IMR-90 (cell line): Measurements from ENCODE around the gene EBF3. TPM values are rescaled to one million over a fixed set of nuclear protein-coding genes. Genes with fewer than 3 reads are reported as not detected.

Experiments used
- ATAC-seq: fragments of 200-7000 bp; cut with Tn5 transposase; 2 replicates; pipeline ENCODE4 v1.9.1; 2020; ENCODE audit warnings: low read depth, mild to moderate bottlenecking, moderate library complexity
- BruUV-seq: library from RNA; stranded (reverse); fragments of 400-500 nt; replicated peaks from 2 replicates; lab custom pipeline; 2021; lab: Mats Ljungman, UMichigan
- CTCF ChIA-PET: fragments of 300-600 bp; formaldehyde crosslinking; extraction: SDS; loops from one replicate; lab custom pipeline; 2021; ENCODE audit warnings: antibody characterized with exemption; lab: Yijun Ruan, JAX
- POLR2A ChIA-PET: fragments of 300-600 bp; sonication (Branson Sonifier 250); formaldehyde crosslinking; loops from one replicate; lab custom pipeline; 2022; ENCODE audit warnings: antibody characterized with exemption; ENCODE audit not compliant: unreplicated experiment; lab: Charles Lee
- DNase-seq: peaks from one replicate; pipeline ENCODE4 v3.0.0; 2013
- H2AFZ ChIP-seq: replicated peaks from 2 replicates; pipeline ENCODE3; 2013; ENCODE audit warnings: low read length, mild to moderate bottlenecking; ENCODE audit not compliant: poor library complexity
- H2AK5ac ChIP-seq: 2 replicates; pipeline ENCODE4 v1.6.1; 2013; ENCODE audit warnings: low read depth, low read length, inconsistent platforms
- H2AK9ac ChIP-seq: replicated peaks from 2 replicates; pipeline ENCODE3; 2013; ENCODE audit warnings: mild to moderate bottlenecking, low read depth, low read length, moderate library complexity; ENCODE audit not compliant: poor library complexity
- H2BK120ac ChIP-seq: 2 replicates; pipeline ENCODE4 v1.6.1; 2013; ENCODE audit warnings: low read depth, low read length, inconsistent platforms
- H2BK15ac ChIP-seq: 3 replicates; pipeline ENCODE4 v1.6.1; 2013; ENCODE audit warnings: low read depth, low read length, inconsistent platforms
- H2BK20ac ChIP-seq: 2 replicates; pipeline ENCODE4 v1.6.1; 2013; ENCODE audit warnings: low read depth, mild to moderate bottlenecking, inconsistent platforms, low read length, moderate library complexity
- H2BK5ac ChIP-seq: 2 replicates; pipeline ENCODE4 v1.6.1; 2013; ENCODE audit warnings: mild to moderate bottlenecking, low read depth, low read length, inconsistent platforms; ENCODE audit not compliant: poor library complexity, severe bottlenecking
- H3K14ac ChIP-seq: replicated peaks from 2 replicates; pipeline ENCODE4 v1.6.1; 2013; ENCODE audit warnings: low read depth, low read length, inconsistent platforms
- H3K18ac ChIP-seq: 2 replicates; pipeline ENCODE4 v1.6.1; 2013; ENCODE audit warnings: low read depth, low read length, control low read depth
- H3K23ac ChIP-seq: 2 replicates; pipeline ENCODE4 v1.6.1; 2013; ENCODE audit warnings: low read depth, low read length, inconsistent platforms
- H3K27ac ChIP-seq: 2 replicates; pipeline ENCODE4 v1.5.1; 2013; ENCODE audit warnings: mild to moderate bottlenecking, control low read depth, low read length; ENCODE audit not compliant: insufficient read depth
- H3K27me3 ChIP-seq: 2 replicates; pipeline ENCODE4 v1.6.1; 2013; ENCODE audit warnings: low read length; ENCODE audit not compliant: control insufficient read depth, insufficient read depth
- H3K36me3 ChIP-seq: 2 replicates; pipeline ENCODE4 v1.6.1; 2013; ENCODE audit warnings: low read length, mixed read lengths; ENCODE audit not compliant: control insufficient read depth, insufficient read depth
- H3K4ac ChIP-seq: 2 replicates; pipeline ENCODE4 v1.6.1; 2013; ENCODE audit warnings: low read depth, low read length, inconsistent platforms
- H3K4me1 ChIP-seq: 2 replicates; pipeline ENCODE4 v1.6.1; 2013; ENCODE audit warnings: low read length, mixed read lengths; ENCODE audit not compliant: control insufficient read depth, insufficient read depth
- H3K4me2 ChIP-seq: 2 replicates; pipeline ENCODE4 v1.6.1; 2013; ENCODE audit warnings: low read depth, mild to moderate bottlenecking, control low read depth, low read length, moderate library complexity
- H3K4me3 ChIP-seq: 2 replicates; pipeline ENCODE4 v1.5.1; 2013; ENCODE audit warnings: low read depth, mild to moderate bottlenecking, control low read depth, low read length, moderate library complexity; ENCODE audit not compliant: insufficient read depth
- H3K56ac ChIP-seq: 2 replicates; pipeline ENCODE4 v1.6.1; 2013; ENCODE audit warnings: low read length, inconsistent platforms; ENCODE audit not compliant: insufficient read depth; ENCODE audit errors: extremely low read depth
- H3K79me1 ChIP-seq, 2 experiments: 2 replicates each; pipeline ENCODE4 v1.6.1; 2013; ENCODE audit warnings: low read length in 2 of 2, inconsistent platforms in 1 of 2, low read depth in 1 of 2
- H3K9ac ChIP-seq: 2 replicates; pipeline ENCODE4 v1.6.1; 2013; ENCODE audit warnings: low read depth, low read length, control low read depth
- H3K9me1 ChIP-seq: 2 replicates; pipeline ENCODE4 v1.6.1; 2013; ENCODE audit warnings: low read length, inconsistent platforms; ENCODE audit not compliant: insufficient read depth
- H3K9me3 ChIP-seq: 2 replicates; pipeline ENCODE4 v1.6.1; 2013; ENCODE audit warnings: low read length; ENCODE audit not compliant: control insufficient read depth, insufficient read depth
- H4K20me1 ChIP-seq: 2 replicates; pipeline ENCODE4 v1.6.1; 2013; ENCODE audit warnings: low read length, inconsistent platforms; ENCODE audit not compliant: insufficient read depth
- H4K5ac ChIP-seq: 2 replicates; pipeline ENCODE4 v1.6.1; 2013; ENCODE audit warnings: mild to moderate bottlenecking, low read depth, low read length, control low read depth
- H4K8ac ChIP-seq, 2 experiments: 2 replicates each; pipeline ENCODE4 v1.6.1; 2013; ENCODE audit warnings: low read depth in 2 of 2, low read length in 2 of 2, control low read depth in 1 of 2, inconsistent platforms in 1 of 2
- H4K91ac ChIP-seq: 2 replicates; pipeline ENCODE4 v1.6.1; 2013; ENCODE audit warnings: low read depth, low read length, inconsistent platforms; ENCODE audit not compliant: insufficient read depth
- BHLHE40 ChIP-seq: fragments of 150-350 bp; IDR thresholded peaks from 2 replicates; pipeline ENCODE4 v1.6.1; 2016; ENCODE audit warnings: mild to moderate bottlenecking, low read depth, low read length
- CEBPB ChIP-seq: IDR thresholded peaks from 2 replicates; pipeline ENCODE4 v1.6.1; 2012; ENCODE audit warnings: low read depth, low read length, improper control_type of control experiment
- CHD1 ChIP-seq: IDR thresholded peaks from 2 replicates; pipeline ENCODE4 v1.6.1; 2012; ENCODE audit warnings: low read depth, low read length, improper control_type of control experiment
- CTCF ChIP-seq: conservative IDR thresholded peaks from 2 replicates; pipeline ENCODE4 v1.5.1; 2012; ENCODE audit warnings: mild to moderate bottlenecking, low read depth, low read length, improper control_type of control experiment
- ELK1 ChIP-seq: fragments of 150-350 bp; IDR thresholded peaks from 2 replicates; pipeline ENCODE4 v1.6.1; 2016; ENCODE audit warnings: low read depth, mild to moderate bottlenecking, low read length, moderate library complexity, borderline replicate concordance
- FOS ChIP-seq: fragments of 150-350 bp; IDR thresholded peaks from 2 replicates; pipeline ENCODE4 v1.6.1; 2016; ENCODE audit warnings: low read depth, low read length
- MAFK ChIP-seq: IDR thresholded peaks from 2 replicates; pipeline ENCODE4 v1.6.1; 2012; ENCODE audit warnings: low read depth, low read length, improper control_type of control experiment
- MAZ ChIP-seq: IDR thresholded peaks from 2 replicates; pipeline ENCODE4 v1.6.1; 2012; ENCODE audit warnings: low read depth, mild to moderate bottlenecking, low read length, improper control_type of control experiment, moderate library complexity, borderline replicate concordance
- MXI1 ChIP-seq: IDR thresholded peaks from 2 replicates; pipeline ENCODE4 v1.6.1; 2012; ENCODE audit warnings: low read depth, mild to moderate bottlenecking, low read length, moderate library complexity, borderline replicate concordance
- NFE2L2 ChIP-seq: fragments of 150-350 bp; IDR thresholded peaks from 2 replicates; pipeline ENCODE4 v1.6.1; 2016; ENCODE audit warnings: low read depth, mild to moderate bottlenecking, low read length
- POLR2A ChIP-seq: IDR thresholded peaks from 2 replicates; pipeline ENCODE4 v1.6.1; 2012; ENCODE audit warnings: mild to moderate bottlenecking, low read depth, low read length
- RAD21 ChIP-seq: IDR thresholded peaks from 2 replicates; pipeline ENCODE4 v1.6.1; 2012; ENCODE audit warnings: low read length, improper control_type of control experiment
- RCOR1 ChIP-seq: IDR thresholded peaks from 2 replicates; pipeline ENCODE4 v1.6.1; 2012; ENCODE audit warnings: mild to moderate bottlenecking, low read length, improper control_type of control experiment; ENCODE audit not compliant: insufficient replicate concordance
- RFX5 ChIP-seq: IDR thresholded peaks from 2 replicates; pipeline ENCODE4 v1.8.0; 2012; ENCODE audit warnings: low read depth, mild to moderate bottlenecking, low read length, moderate library complexity
- SMC3 ChIP-seq: fragments of 150-350 bp; IDR thresholded peaks from 2 replicates; pipeline ENCODE4 v1.6.1; 2016; ENCODE audit warnings: low read depth, mild to moderate bottlenecking, antibody characterized with exemption, low read length, moderate library complexity
- USF2 ChIP-seq: fragments of 150-350 bp; IDR thresholded peaks from 2 replicates; pipeline ENCODE4 v1.6.1; 2017; ENCODE audit warnings: mild to moderate bottlenecking, antibody characterized with exemption, low read length, low read depth
- WGBS, 2 experiments: methylation state at CpG; one replicate each; pipeline versions ENCODE4 v1.1.5 to v1.1.7; 2013; ENCODE audit warnings: missing lambda C conversion rate in 2 of 2; ENCODE audit not compliant: insufficient read length in 1 of 2; ENCODE audit errors: extremely low coverage in 2 of 2; 5-methylcytosine and 5-hydroxymethylcytosine counted together
- dilution Hi-C: fragments of 300-500 bp; cut with HindIII; formaldehyde crosslinking; loops from one replicate; pipeline ENCODE4 v1.14.3; 2018; ENCODE audit warnings: low sequenced_read_pairs; ENCODE audit not compliant: unreplicated experiment
- in situ Hi-C: fragments of 300-500 bp; cut with MboI; formaldehyde crosslinking; loops from 3 replicates; pipeline ENCODE4 v1.14.3; 2019; ENCODE audit warnings: low sequenced_read_pairs, inconsistent platforms, mixed read lengths
- intact Hi-C: fragments of 100-400 bp; cut with micrococcal nuclease; formaldehyde crosslinking; loops from 2 replicates; pipeline ENCODE4 v1.10.0; 2022
- polyA plus RNA-seq, 3 experiments: library from polyadenylated mRNA; depleted of rRNA; stranded (reverse); fragments of >200 nt; gene quantifications; 2 replicates each; pipeline ENCODE4 v1.2.3, GENCODE V29; 2012; ENCODE audit warnings: low replicate concordance in 1 of 3
- total RNA-seq: library from RNA; depleted of rRNA; stranded (reverse); fragments of >200 nt; gene quantifications from 2 replicates; pipeline ENCODE4 v1.2.3, GENCODE V29; 2012

EBF3 gene
- total and polyA plus RNA-seq, 2 of the 4 experiments (the other 2 are of a cell fraction), result 0.36 to 0.70 TPM

GRCh38 chr10:129942936-129943715 lies 20.9 kb downstream of the EBF3 start:
- H2BK15ac ChIP-seq, result no peak overlapping the region
- no peak overlapping the region for H3K4ac ChIP-seq
- no TSS peak for BruUV-seq
- TF ChIP-seq CEBPB (no peak), RFX5 (no peak), MAFK (no peak), ELK1 (no peak), MXI1 (no peak), POLR2A (no peak), SMC3 (no peak), MAZ (no peak), RAD21 (no peak), CTCF (no peak), NFE2L2 (no peak), RCOR1 (no peak), USF2 (no peak), FOS (no peak), BHLHE40 (no peak), CHD1 (no peak)
- ATAC-seq (no peak), DNase-seq (no peak)
- H3K4me2 ChIP-seq, result no peak overlapping the region
- no peaks in the 10 kb centered on the region for H3K79me1 ChIP-seq
- no peak overlapping the region for H2BK120ac ChIP-seq
- CTCF ChIA-PET, result no interaction called here
- dilution Hi-C loops, result no loop called here
- H3K27me3 ChIP-seq, result no peaks in the 10 kb centered on the region
- H2BK5ac ChIP-seq, result no peak overlapping the region
- H3K4me3 ChIP-seq, result no peak overlapping the region
- no peak overlapping the region for H2AK5ac ChIP-seq
- in situ Hi-C loops, result no loop called here
- WGBS, 2 experiments, result no CpG with 5 or more reads among the region's 12 CpGs
- no peak overlapping the region for H3K56ac ChIP-seq
- no peak overlapping the region for H4K5ac ChIP-seq
- no peak overlapping the region for H2AFZ ChIP-seq
- H4K20me1 ChIP-seq, result no peaks in the 10 kb centered on the region; the same call in 1 of the 2 replicates
- no peaks in the 10 kb centered on the region for H3K9me1 ChIP-seq
- intact Hi-C loops, result no loop called here
- no peak overlapping the region for H3K23ac ChIP-seq
- H3K9me3 ChIP-seq, result no peaks in the 10 kb centered on the region
- no peak overlapping the region for H4K91ac ChIP-seq
- H3K9ac ChIP-seq, result no peak overlapping the region
- no peak overlapping the region for H4K8ac ChIP-seq
- no peak overlapping the region for H3K14ac ChIP-seq
- H3K27ac ChIP-seq, result no peak overlapping the region
- no peak overlapping the region for H2BK20ac ChIP-seq
- H3K18ac ChIP-seq, result no peak overlapping the region
- H3K36me3 ChIP-seq, result no peaks in the 10 kb centered on the region
- no peak overlapping the region for H2AK9ac ChIP-seq
- H3K4me1 ChIP-seq, result no peaks in the 10 kb centered on the region; the same call in 1 of the 2 replicates
- POLR2A ChIA-PET, result no interaction called here
